SK-N-SH (cell line): ENCODE measurements around the gene PRAME. TPM values are rescaled to one million over a fixed set of nuclear protein-coding genes. Genes with fewer than 3 reads are reported as not detected.

ENCODE experiments used
- CTCF ChIA-PET: fragments of 300-600, 350-600 bp; formaldehyde crosslinking; extraction: SDS; loops from one replicate; lab custom pipeline; 2021; lab: Yijun Ruan, JAX
- POLR2A ChIA-PET: fragments of 350-600 bp; sonication (Branson Sonifier 250); formaldehyde crosslinking; extraction: SDS; loops from one replicate; lab custom pipeline; 2020; ENCODE audit warnings: antibody characterized with exemption, inconsistent platforms; lab: Yijun Ruan, JAX
- DNase-seq: peaks from one replicate; pipeline ENCODE4 v3.0.0; 2012
- H2AFZ ChIP-seq: fragments of 200-600 bp; sonication (generic); 2 replicates; pipeline ENCODE4 v1.8.1; 2016; ENCODE audit warnings: antibody characterized with exemption, mild to moderate bottlenecking, low read depth
- H3F3A ChIP-seq: fragments of 200-600 bp; sonication (generic); replicated peaks from 2 replicates; pipeline ENCODE3; 2016; ENCODE audit warnings: antibody characterized with exemption, mild to moderate bottlenecking; ENCODE audit not compliant: insufficient read depth
- H3K27ac ChIP-seq, 2 experiments: fragments of 200-500 bp in 1 of 2; fragments of 200-600 bp in 1 of 2; sonication (Bioruptor generic) in 1 of 2; sonication (generic), shearing (Covaris generic) in 1 of 2; 2 replicates each; pipeline versions ENCODE4 v1.5.1 to v1.6.1; 2014 to 2016; ENCODE audit warnings: low read depth in 2 of 2, inconsistent platforms in 1 of 2, low read length in 1 of 2, mild to moderate bottlenecking in 1 of 2, mixed read lengths in 1 of 2
- H3K27me3 ChIP-seq: fragments of 200-600 bp; sonication (generic), shearing (Covaris generic); 2 replicates; pipeline ENCODE4 v1.6.1; 2016; ENCODE audit warnings: mixed run types; ENCODE audit not compliant: insufficient read depth
- H3K36me3 ChIP-seq, 2 experiments: fragments of 200-500 bp in 1 of 2; fragments of 200-600 bp in 1 of 2; sonication (Bioruptor generic) in 1 of 2; sonication (generic) in 1 of 2; replicated peaks in 1 of 2; 2 replicates each; pipeline versions ENCODE3 to v1.5.1; 2014 to 2016; ENCODE audit warnings: low read length in 1 of 2, mild to moderate bottlenecking in 1 of 2; ENCODE audit not compliant: insufficient read depth in 2 of 2, control insufficient read depth in 1 of 2
- H3K4me1 ChIP-seq, 2 experiments: fragments of 200-500 bp in 1 of 2; fragments of 200-600 bp in 1 of 2; sonication (Bioruptor generic) in 1 of 2; sonication (generic), shearing (Covaris generic) in 1 of 2; 2 replicates each; pipeline versions ENCODE4 v1.5.1 to v1.6.1; 2014 to 2016; ENCODE audit warnings: low read depth in 1 of 2, low read length in 1 of 2, mixed run types in 1 of 2; ENCODE audit not compliant: insufficient read depth in 2 of 2, control insufficient read depth in 1 of 2
- H3K4me2 ChIP-seq: fragments of 200-600 bp; sonication (generic), shearing (Covaris generic); 2 replicates; pipeline ENCODE4 v1.6.1; 2017; ENCODE audit warnings: mixed run types
- H3K4me3 ChIP-seq, 2 experiments: fragments of 200-500 bp in 1 of 2; fragments of 200-600 bp in 1 of 2; sonication (Bioruptor generic) in 1 of 2; sonication (generic), shearing (Covaris generic) in 1 of 2; 2 replicates each; pipeline versions ENCODE4 v1.5.1 to v1.8.1; 2014 to 2016; ENCODE audit warnings: low read depth in 2 of 2, inconsistent platforms in 1 of 2, low read length in 1 of 2, mild to moderate bottlenecking in 1 of 2, mixed read lengths in 1 of 2, moderate library complexity in 1 of 2
- H3K79me2 ChIP-seq: fragments of 200-600 bp; sonication (generic); 2 replicates; pipeline ENCODE4 v1.8.1; 2017; ENCODE audit warnings: mild to moderate bottlenecking; ENCODE audit not compliant: insufficient read depth
- H3K9ac ChIP-seq: fragments of 200-600 bp; sonication (generic); 2 replicates; pipeline ENCODE4 v1.6.1; 2017; ENCODE audit warnings: mixed run types
- H3K9me2 ChIP-seq: fragments of 200-600 bp; sonication (generic); 2 replicates; pipeline ENCODE4 v1.6.1; 2017; ENCODE audit warnings: mixed run types
- H3K9me3 ChIP-seq: fragments of 200-600 bp; sonication (generic); 2 replicates; pipeline ENCODE4 v1.6.1; 2017; ENCODE audit warnings: mixed run types, mild to moderate bottlenecking, moderate library complexity
- H4K20me1 ChIP-seq: fragments of 200-600 bp; sonication (generic); 2 replicates; pipeline ENCODE4 v1.6.1; 2017; ENCODE audit warnings: mild to moderate bottlenecking, mixed run types; ENCODE audit not compliant: insufficient read depth
- CTCF ChIP-seq: fragments of 200-600 bp; sonication (generic); IDR thresholded peaks from 2 replicates; pipeline ENCODE4 v1.6.1; 2017; ENCODE audit warnings: antibody characterized with exemption, mild to moderate bottlenecking, moderate library complexity
- ELF1 ChIP-seq: IDR thresholded peaks from 2 replicates; pipeline ENCODE4 v1.4.0; 2012
- EP300 ChIP-seq, 2 experiments: IDR thresholded peaks; 2 replicates each; pipeline versions ENCODE4 v1.4.0 to v1.6.1; 2012; ENCODE audit warnings: borderline replicate concordance in 1 of 2, low read depth in 1 of 2, low read length in 1 of 2
- EZH2phosphoT487 ChIP-seq: fragments of 200-600 bp; sonication (generic); IDR thresholded peaks from 2 replicates; pipeline ENCODE4 v1.6.1; 2017; ENCODE audit warnings: low read depth, mixed run types, mild to moderate bottlenecking, antibody characterized with exemption, moderate library complexity, borderline replicate concordance
- FOSL2 ChIP-seq: IDR thresholded peaks from 2 replicates; pipeline ENCODE4 v1.4.0; 2012; ENCODE audit warnings: low read depth, mild to moderate bottlenecking, moderate library complexity, borderline replicate concordance
- MEF2A ChIP-seq: IDR thresholded peaks from 2 replicates; pipeline ENCODE4 v1.4.0; 2012; ENCODE audit warnings: low read depth, borderline replicate concordance
- PBX3 ChIP-seq: IDR thresholded peaks from 2 replicates; pipeline ENCODE4; 2012
- RCOR1 ChIP-seq: fragments of 150-350 bp; IDR thresholded peaks from 2 replicates; pipeline ENCODE4 v1.6.1; 2017; ENCODE audit warnings: antibody characterized with exemption, low read length
- REST ChIP-seq: IDR thresholded peaks from 2 replicates; pipeline ENCODE4 v1.6.1; 2012; ENCODE audit warnings: mild to moderate bottlenecking, low read depth, low read length, moderate library complexity
- RFX5 ChIP-seq: IDR thresholded peaks from 2 replicates; pipeline ENCODE4 v1.6.1; 2012; ENCODE audit warnings: mild to moderate bottlenecking, improper control_type of control experiment, low read length
- SMC3 ChIP-seq: IDR thresholded peaks from 2 replicates; pipeline ENCODE4 v1.6.1; 2012; ENCODE audit warnings: low read depth, low read length, improper control_type of control experiment
- TAF1 ChIP-seq: IDR thresholded peaks from 2 replicates; pipeline ENCODE4 v1.6.1; 2012; ENCODE audit warnings: low read depth, mild to moderate bottlenecking, low read length, moderate library complexity, borderline replicate concordance
- TEAD4 ChIP-seq: IDR thresholded peaks from 2 replicates; pipeline ENCODE4 v1.4.0; 2012; ENCODE audit warnings: mild to moderate bottlenecking, borderline replicate concordance; ENCODE audit not compliant: insufficient read depth
- USF2 ChIP-seq: fragments of 150-350 bp; IDR thresholded peaks from 2 replicates; pipeline ENCODE4 v1.6.1; 2017; ENCODE audit warnings: antibody characterized with exemption, low read length, low read depth, borderline replicate concordance
- YY1 ChIP-seq: IDR thresholded peaks from 2 replicates; pipeline ENCODE4 v1.4.0; 2012; ENCODE audit warnings: low read depth, mild to moderate bottlenecking
- WGBS: methylation state at CpG from one replicate; pipeline ENCODE4 v1.1.6; 2017; ENCODE audit warnings: low lambda C conversion rate; 5-methylcytosine and 5-hydroxymethylcytosine counted together
- polyA plus RNA-seq, 3 experiments: library from polyadenylated mRNA; depleted of rRNA; stranded (reverse); fragments of >200 nt; gene quantifications; 2 replicates each; pipeline ENCODE4 v1.2.3, GENCODE V29; 2012
- TF ChIP-seq, protein P1 (sequence below): IDR thresholded peaks from 2 replicates; pipeline ENCODE4 v1.4.0; 2012; ENCODE audit warnings: low read depth, borderline replicate concordance

The PRAME gene
- polyA plus RNA-seq, 1 of the 3 experiments (the other 2 are of a cell fraction): 193 TPM

GRCh38 chr22:22538226-22538989, 20.7 kb downstream of the PRAME start:
- no peak for DNase-seq

GRCh38 chr22:22536916-22537315, 22.1 kb downstream of the PRAME start:
- Histone ChIP-seq H3K27me3 (no peaks in the 10 kb centered on the region), H3K79me2 (no peaks in the 10 kb centered on the region), H3K36me3 (no peaks in the 10 kb centered on the region), H4K20me1 (no peaks in the 10 kb centered on the region), H3K4me3 (no peak overlapping the region), H3K9me3 (no peaks in the 10 kb centered on the region), H3K9ac (no peak overlapping the region), H2AFZ (no peak overlapping the region), H3K27ac (no peak overlapping the region), H3K4me1 (no peaks in the 10 kb centered on the region), H3F3A (no peaks in the 10 kb centered on the region), H3K4me2 (no peak overlapping the region), H3K9me2 (no peaks in the 10 kb centered on the region)
- CTCF ChIA-PET: no interaction called here
- 11% methylated on average over 1 of the region's 1 CpG for WGBS
- POLR2A ChIA-PET: no interaction called here
- DNase-seq: no peak
- TF ChIP-seq REST (no peak), RCOR1 (no peak), TAF1 (no peak), TEAD4 (no peak), EP300 (IDR thresholded peaks at IDR 0.05; ENCODE audit: borderline replicate concordance in 1 of 2, low read depth in 1 of 2, low read length in 1 of 2) (no peak), FOSL2 (no peak), CTCF (no peak), ELF1 (no peak), RFX5 (no peak), EZH2phosphoT487 (no peak), YY1 (no peak)
- TF ChIP-seq, protein P1, sequence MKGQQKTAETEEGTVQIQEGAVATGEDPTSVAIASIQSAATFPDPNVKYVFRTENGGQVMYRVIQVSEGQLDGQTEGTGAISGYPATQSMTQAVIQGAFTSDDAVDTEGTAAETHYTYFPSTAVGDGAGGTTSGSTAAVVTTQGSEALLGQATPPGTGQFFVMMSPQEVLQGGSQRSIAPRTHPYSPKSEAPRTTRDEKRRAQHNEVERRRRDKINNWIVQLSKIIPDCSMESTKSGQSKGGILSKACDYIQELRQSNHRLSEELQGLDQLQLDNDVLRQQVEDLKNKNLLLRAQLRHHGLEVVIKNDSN: no peak

More at GRCh38 chr22:22538226-22538989, 20.7 kb downstream of the PRAME start:
- Histone ChIP-seq H3K9me3 (no peaks in the 10 kb centered on the region), H3K4me3 (no peak overlapping the region), H3K4me1 (no peaks in the 10 kb centered on the region), H3F3A (no peaks in the 10 kb centered on the region), H2AFZ (no peak overlapping the region), H3K36me3 (no peaks in the 10 kb centered on the region), H4K20me1 (no peaks in the 10 kb centered on the region), H3K27ac (no peak overlapping the region), H3K9me2 (no peaks in the 10 kb centered on the region), H3K27me3 (no peaks in the 10 kb centered on the region), H3K4me2 (no peak overlapping the region), H3K9ac (no peak overlapping the region), H3K79me2 (no peaks in the 10 kb centered on the region)
- TF ChIP-seq SMC3 (no peak), PBX3 (no peak), MEF2A (no peak), USF2 (no peak)
- ChIA-PET POLR2A (no interaction called here), CTCF (interaction anchor here (1.1 kb wide), 1 partner anchor 20 kb away, joined by 4 read pairs; the partner anchor contains the start of gene PRAME)
- 74% methylated on average over 7 of the region's 7 CpGs for WGBS
